GM19099 (cell line): ENCODE results near the gene PTCSC3.

Source experiments
- POLR2A ChIP-seq: IDR thresholded peaks from 3 replicates; pipeline ENCODE4 v1.6.1; 2011; ENCODE audit warnings: low read depth; ENCODE audit not compliant: insufficient read length; ENCODE audit errors: extremely low read depth

PTCSC3 gene

DNA sequence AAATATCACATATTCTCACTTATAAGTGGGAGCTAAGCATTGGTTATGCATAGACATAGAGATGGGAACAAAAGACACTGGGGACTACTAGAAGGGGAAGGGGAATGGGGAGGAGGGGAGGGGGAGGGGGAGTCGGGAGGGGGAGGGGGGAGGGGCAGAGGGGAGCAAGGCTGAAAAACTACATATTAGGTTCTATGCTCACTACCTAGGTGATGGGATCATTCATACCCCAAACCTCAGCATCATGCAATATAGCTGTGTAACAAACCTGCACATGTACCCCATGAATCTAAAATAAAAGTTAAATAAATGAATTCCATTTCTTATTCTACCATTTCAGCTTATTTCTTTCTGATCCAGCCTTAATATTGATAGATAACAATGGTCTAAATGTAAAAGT, 21.9 kb upstream of the PTCSC3 start:
- no peak for TF ChIP-seq POLR2A

DNA sequence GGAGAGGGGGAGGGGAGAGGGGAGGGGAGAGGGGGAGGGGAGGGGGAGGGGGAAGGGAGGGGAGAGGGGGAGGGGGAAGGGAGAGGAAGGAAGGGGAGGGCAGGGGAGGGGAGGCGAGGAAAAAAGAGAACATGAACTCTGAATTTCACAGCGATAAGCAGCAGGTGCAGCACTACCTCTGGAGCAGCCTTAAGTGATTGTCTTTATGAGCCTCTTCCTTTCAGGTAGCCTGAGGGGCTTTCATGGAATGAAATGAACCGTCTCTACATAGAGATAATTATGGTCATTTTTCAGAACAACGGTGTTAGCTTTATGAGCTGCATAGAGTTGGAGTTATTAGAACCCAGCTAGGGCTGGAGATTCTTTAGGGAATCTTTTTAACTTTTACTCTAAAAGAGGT, 18.1 kb upstream of the PTCSC3 start:
- no peak for TF ChIP-seq POLR2A

DNA sequence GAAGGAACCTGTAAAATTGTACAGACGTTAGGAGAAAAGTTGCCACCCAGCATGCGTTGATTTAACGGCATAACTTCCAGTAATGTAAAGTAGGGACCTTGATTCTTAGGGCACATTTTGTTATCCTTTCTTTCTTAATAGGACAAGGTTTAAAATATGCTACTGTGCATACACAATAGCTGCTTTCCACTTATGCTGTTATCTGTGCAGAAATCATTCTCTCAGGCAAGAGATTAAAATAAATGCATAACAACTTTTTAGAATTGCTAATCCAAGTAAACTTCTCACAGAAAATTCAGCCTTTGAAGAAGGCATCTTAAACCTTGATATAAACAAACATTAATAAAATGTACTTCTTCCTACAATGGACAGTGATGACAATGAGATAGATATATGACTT, 16.0 kb upstream of the PTCSC3 start:
- no peak for TF ChIP-seq POLR2A

DNA sequence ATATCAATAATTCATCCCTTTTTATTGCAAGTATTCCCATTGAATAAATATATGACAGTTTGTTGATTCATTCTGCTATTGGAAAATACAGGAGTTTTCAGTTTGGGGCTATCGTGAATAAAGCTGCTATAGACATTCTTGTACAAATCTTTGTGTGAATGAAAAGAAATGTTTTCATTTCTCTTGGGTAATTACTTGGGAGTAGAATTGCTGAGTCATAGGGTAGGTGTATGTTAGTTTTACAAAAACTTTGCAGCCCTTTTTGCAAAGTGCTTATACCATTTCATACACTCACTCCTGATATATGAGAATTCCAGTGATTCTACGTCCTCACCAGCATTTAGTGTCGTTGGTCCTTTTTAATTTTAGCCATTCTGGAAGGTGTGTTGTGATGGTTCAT, 6.9 kb upstream of the PTCSC3 start:
- no peak for TF ChIP-seq POLR2A

DNA sequence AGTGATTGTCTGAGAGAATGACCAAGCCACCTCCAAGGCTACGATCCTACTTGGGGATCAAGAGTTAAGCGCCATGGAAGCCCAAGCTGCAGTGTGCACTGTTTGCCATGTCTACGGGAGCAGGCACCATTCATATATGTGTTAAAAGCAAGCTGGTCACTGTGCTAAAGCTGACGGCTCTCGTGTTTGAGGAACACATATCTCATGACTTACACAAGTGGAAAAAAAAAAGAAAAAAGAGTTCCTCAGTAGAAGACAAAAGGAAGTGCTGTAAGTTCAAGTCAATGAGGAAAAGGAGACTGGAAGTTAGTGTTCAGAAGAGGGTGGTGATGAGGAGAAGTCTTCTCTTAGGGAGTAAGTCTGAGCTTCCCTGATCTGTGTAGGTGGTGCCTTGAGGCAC, 4.9 kb upstream of the PTCSC3 start:
- no peak for TF ChIP-seq POLR2A

DNA sequence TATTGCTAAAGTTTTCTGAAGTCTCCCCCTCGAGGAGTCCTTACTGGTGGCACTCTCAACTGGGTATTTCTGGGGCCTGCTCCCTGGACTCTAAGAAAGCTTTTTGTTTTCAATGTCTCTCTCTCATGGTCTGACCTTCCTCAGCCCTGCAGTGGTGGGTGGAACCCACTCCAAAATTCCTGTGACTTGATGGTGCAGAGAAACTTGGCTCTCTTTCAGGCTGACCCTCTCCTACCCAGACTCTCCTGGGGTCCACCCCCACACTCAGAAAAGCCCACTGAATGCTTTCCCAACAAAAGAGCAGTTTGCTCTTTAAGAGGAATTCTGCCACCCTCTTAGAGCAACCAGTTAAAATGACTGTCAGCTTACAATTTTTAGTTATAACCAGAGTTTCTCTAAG, 967 bp upstream of the PTCSC3 start:
- no peak for TF ChIP-seq POLR2A

DNA sequence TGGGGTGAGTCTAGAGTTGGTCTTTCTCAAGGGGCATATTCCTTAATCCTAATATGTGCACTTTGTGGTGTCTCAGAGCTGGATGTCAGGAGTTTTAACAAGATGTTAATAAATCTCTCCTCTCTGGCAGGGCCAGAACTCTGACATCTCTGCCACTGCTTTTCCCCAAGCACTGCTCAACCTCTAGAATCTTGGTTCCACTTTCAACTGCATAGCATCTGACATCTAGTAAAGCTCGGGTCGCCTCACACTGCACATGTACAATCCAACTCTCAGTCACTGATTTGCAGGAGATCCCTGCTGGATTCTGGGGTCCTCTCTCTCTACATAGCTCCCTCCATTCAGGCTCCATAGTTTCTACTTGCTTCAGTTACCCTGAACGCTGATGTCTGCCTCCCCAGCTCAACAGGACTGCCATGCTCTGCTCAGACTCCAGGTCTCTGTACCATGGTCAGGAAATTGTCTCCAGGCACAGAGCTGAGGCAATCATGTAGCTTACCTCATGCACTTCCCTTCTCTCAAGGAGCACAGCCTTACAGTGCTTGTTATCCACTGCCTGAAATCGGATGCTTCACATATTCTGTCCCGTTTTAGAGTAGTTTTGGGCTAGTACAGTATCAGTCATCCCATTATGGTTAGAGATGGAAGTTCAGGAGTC, 1.6 kb downstream of the PTCSC3 start:
- TF ChIP-seq POLR2A: no peak

DNA sequence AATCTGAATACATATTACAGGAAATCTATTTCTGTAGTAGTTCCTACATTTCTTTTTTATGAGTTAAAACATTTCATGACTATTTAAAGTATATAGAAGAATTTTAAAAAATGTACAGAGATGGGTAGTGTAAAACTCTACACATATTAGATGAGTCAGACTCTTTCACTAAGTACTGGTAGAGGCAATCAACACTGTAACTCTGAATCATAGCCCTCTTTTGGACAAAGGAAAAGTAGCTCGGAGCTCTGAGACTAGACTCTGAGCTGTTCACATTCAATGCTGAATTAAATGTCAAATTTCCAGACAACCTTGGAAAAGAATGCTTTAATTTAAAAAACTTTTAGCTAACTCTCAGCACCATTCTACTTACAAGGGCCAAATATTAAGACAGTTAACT, 3.4 kb downstream of the PTCSC3 start:
- TF ChIP-seq POLR2A: no peak

DNA sequence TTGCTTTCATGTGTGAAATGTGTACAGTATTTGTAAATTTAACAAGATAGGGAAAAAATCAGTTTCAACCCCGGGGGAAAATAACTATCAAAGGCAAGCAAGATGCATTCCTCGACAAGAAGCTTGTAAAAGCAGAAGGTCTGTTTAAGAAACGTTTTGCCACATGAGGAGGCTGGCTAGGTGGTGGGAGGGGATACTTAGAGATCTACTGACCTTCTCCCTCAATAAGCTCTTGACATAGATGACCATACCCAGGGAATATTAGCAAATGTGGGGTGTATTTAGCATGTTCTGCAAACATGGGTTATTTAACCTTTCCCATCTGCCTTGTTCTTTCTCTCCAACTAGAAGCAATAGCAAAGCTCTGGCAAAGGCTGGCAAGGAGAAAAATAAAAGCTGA, 4.9 kb downstream of the PTCSC3 start:
- TF ChIP-seq POLR2A: no peak

DNA sequence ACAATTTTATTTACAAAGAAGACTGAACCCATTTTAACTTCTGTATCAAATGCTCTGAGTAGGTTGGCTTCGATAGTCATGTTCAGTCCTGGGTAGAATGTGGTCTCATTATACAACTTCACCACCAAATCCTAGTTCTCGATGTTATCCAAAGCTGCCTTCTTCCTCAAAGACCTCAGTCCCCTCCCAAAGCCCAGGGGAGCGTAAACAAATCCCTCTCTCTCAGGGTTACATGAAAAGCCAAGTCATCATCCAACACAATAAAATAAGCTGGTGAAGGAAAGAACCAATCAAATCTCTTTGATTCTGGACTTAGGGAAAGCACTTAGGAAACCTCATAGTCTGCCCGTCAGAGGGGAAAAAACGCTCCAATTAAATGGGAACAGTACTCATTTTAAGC, 9.1 kb downstream of the PTCSC3 start:
- no peak for TF ChIP-seq POLR2A

DNA sequence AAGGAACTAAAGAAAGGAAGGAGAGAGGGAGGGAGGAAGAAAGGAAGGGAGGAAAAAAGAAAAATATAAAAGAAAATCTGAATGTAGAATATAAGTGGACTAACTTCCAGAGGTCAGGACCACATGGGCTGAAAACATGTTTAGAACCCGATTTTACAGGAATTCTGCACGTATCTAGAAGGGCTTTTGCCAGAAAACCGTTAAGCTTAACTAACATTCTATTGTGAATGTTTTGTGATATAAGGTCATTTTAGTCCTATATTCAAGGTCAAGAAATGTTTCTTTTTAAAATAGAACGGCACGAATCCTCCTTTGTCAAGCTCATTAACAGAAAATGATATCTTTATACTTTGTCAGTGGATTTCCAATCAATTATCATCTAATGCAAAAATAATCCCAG, 13.1 kb downstream of the PTCSC3 start:
- TF ChIP-seq POLR2A: no peak

DNA sequence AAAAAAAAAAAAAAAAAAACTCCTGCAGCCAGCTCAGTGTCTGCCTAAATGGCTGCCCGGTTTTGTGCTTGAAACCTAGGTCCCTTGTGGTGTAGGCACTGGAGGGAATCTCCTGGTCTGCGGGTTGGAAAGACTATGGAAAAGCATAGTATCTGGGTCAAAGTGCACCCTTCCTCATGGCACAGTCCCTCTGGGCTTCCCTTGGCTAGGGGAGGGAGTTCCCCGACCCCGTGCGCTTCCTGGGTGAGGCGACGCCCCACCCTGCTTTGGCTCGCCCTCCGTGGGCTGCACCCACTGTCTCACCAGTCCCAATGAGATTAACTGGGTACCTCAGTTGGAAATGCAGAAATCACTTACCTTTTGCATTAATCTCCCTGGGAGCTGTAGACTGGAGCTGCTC, 14.3 kb downstream of the PTCSC3 start:
- TF ChIP-seq POLR2A: no peak

DNA sequence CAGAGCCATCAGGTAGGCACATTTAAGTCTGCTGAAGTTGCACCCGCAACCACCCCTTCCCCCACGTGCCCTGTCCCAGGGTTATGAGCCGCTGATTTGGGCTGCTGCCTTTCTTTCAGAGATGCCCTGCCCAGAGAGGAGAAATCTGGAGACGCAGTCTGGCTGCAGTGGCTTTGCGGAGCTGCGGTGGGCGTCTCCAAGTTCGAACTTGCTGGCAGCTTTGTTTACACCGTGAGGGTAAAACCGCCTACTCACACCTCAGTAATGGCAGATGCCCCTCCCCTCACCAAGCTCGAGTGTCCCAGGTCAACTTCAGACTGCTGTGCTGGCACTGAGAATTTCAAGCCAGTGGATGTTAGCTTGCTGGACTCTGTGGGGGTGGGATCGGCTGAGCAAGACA, 14.7 kb downstream of the PTCSC3 start:
- TF ChIP-seq POLR2A: no peak

DNA sequence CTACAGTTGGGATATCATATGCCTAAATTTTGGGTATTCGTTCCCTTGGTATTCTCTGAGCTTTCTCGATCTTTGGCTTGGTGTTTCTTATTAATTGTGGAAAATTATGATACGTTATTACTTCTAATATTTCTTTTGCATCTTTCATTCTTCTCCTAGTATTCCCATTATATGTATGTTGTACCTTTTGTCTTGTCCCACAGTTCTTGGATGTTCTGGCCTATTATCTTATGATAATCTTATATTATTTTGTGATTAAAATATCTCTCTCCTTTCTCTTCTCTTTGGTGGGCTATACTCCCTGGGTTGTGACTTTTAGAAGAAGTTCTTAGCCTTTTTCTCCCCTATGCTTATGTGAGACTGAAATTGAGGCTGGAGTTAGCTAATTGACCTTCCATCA, 25.2 kb downstream of the PTCSC3 start:
- TF ChIP-seq POLR2A: no peak

DNA sequence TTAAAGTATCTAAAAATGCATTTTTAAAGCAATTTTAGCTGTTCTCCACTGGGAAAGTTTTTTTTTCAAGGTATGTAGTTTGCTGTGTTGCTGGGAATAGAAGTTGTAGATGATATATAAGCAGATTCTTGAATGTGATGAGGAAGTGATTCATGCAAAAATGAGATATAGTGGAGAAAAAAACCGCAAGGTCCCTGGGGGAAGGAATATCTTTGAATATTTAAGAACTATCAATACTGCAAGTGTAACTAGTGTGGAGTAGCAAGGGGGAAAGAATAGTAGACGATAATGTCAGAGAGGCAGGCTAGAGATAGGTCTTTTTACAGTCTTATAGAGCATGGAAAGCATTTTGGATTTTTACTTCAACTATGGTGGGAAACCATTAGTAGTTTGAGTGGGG, 42.5 kb downstream of the PTCSC3 start:
- TF ChIP-seq POLR2A: no peak

DNA sequence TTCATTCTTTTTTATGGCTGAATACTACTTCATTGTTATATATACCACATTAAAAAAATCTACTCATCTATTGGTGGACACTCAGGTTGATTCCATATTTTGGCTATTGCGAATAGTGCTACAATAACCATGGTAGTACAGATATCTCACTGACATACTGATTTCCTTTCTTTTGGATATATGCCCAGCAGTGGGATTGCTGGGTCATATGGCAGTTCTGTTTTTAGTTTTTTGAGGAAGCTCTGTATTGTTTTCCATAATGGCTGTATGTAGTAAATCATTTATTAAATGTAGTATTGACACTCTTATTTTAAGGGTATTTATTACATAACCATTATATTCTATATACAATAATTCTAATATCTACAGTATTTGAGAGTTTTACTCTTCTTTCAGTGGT, 43.7 kb downstream of the PTCSC3 start:
- no peak for TF ChIP-seq POLR2A

DNA sequence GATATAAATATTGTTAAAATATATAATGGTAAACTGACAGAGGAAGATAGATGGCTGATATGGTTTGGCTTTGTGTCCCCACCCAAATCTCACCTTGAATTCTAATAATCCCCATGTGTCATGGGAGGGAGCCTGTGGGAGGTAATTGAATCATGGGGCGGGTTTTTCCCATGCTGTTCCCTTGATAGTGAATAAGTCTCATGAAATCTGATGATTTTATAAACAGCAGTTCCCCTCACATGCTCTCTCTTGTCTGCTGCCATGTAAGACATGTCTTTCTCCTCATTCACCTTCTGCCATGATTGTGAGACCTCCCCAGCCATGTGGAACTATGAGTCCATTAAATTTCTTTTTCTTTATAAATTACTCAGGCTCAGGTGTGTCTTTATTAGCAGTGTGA, 46.3 kb downstream of the PTCSC3 start:
- TF ChIP-seq POLR2A: no peak
